Type B pancreatic cell (in vitro differentiated cells): Measurements from ENCODE around the gene SERAC1. TPM values are rescaled to one million over a fixed set of nuclear protein-coding genes. Genes with fewer than 3 reads are reported as not detected.

Experiments
- DNase-seq: peaks from one replicate; pipeline ENCODE4 v3.0.0; 2021; ENCODE audit warnings: mixed read lengths; ENCODE audit not compliant: unreplicated experiment; ENCODE audit errors: extremely low spot score
- H3K27ac Mint-ChIP-seq: 2 replicates; pipeline ENCODE4 v1.8.0; 2021; ENCODE audit warnings: mild to moderate bottlenecking, mixed read lengths
- H3K27me3 Mint-ChIP-seq: 2 replicates; pipeline ENCODE4 v1.8.0; 2021; ENCODE audit warnings: mixed read lengths
- H3K36me3 Mint-ChIP-seq: 2 replicates; pipeline ENCODE4 v1.8.0; 2021; ENCODE audit warnings: mixed read lengths
- H3K4me1 Mint-ChIP-seq: one replicate; pipeline ENCODE4 v1.8.0; 2021; ENCODE audit warnings: mixed read lengths; ENCODE audit not compliant: unreplicated experiment
- H3K4me3 Mint-ChIP-seq: 2 replicates; pipeline ENCODE4 v1.8.0; 2021; ENCODE audit warnings: mild to moderate bottlenecking, mixed read lengths
- H3K9me3 Mint-ChIP-seq: 2 replicates; pipeline ENCODE4 v1.8.0; 2021; ENCODE audit warnings: mixed read lengths
- CTCF ChIP-seq: fragments of 200-600 bp; sonication (generic); conservative IDR thresholded peaks from 2 replicates; pipeline ENCODE4 v1.5.0; 2021; ENCODE audit warnings: antibody characterized with exemption, mild to moderate bottlenecking
- total RNA-seq: library from RNA; stranded (reverse); gene quantifications from 2 replicates; pipeline ENCODE4 v1.2.1, GENCODE V29; 2021; ENCODE audit warnings: low replicate concordance

The SERAC1 gene
- total RNA-seq, 1 donor from 2014 or later: 11.2 TPM

GRCh38 chr6:158067436-158068015 is 100.5 kb downstream of the SERAC1 start:
- H3K4me1 Mint-ChIP-seq: peaks cover 18% of the 10 kb centered on the region
- no peak overlapping the region for H3K27ac Mint-ChIP-seq
- H3K27me3 Mint-ChIP-seq: no peaks in the 10 kb centered on the region
- no peak overlapping the region for H3K4me3 Mint-ChIP-seq
- DNase-seq: no peak
- TF ChIP-seq CTCF: no peak
- H3K36me3 Mint-ChIP-seq: peaks cover 11% of the 10 kb centered on the region
- no peaks in the 10 kb centered on the region for H3K9me3 Mint-ChIP-seq

GRCh38 chr6:158066136-158066781 is 101.8 kb downstream of the SERAC1 start:
- H3K4me3 Mint-ChIP-seq: no peak overlapping the region
- TF ChIP-seq CTCF: no peak

GRCh38 chr6:158064725-158065251 is 103.3 kb downstream of the SERAC1 start:
- H3K9me3 Mint-ChIP-seq: no peaks in the 10 kb centered on the region
- TF ChIP-seq CTCF: no peak

More at GRCh38 chr6:158066136-158066781, 101.8 kb downstream of the SERAC1 start:
- DNase-seq: no peak
- Mint-ChIP-seq H3K27ac (no peak overlapping the region), H3K36me3 (peaks cover 8% of the 10 kb centered on the region), H3K27me3 (no peaks in the 10 kb centered on the region), H3K9me3 (no peaks in the 10 kb centered on the region), H3K4me1 (peaks cover 12% of the 10 kb centered on the region)

GRCh38 chr6:158063736-158064135 is 104.3 kb downstream of the SERAC1 start:
- no peak overlapping the region for H3K27ac Mint-ChIP-seq
- peaks cover 8% of the 10 kb centered on the region for H3K36me3 Mint-ChIP-seq
- no peak overlapping the region for H3K4me3 Mint-ChIP-seq
- H3K27me3 Mint-ChIP-seq: no peaks in the 10 kb centered on the region
- H3K4me1 Mint-ChIP-seq: peaks cover 10% of the 10 kb centered on the region
- DNase-seq: no peak
- no peaks in the 10 kb centered on the region for H3K9me3 Mint-ChIP-seq
- no peak for TF ChIP-seq CTCF

More at GRCh38 chr6:158064725-158065251, 103.3 kb downstream of the SERAC1 start:
- peaks cover 18% of the 10 kb centered on the region for H3K4me1 Mint-ChIP-seq
- H3K27me3 Mint-ChIP-seq: no peaks in the 10 kb centered on the region
- no peak overlapping the region for H3K4me3 Mint-ChIP-seq
- H3K36me3 Mint-ChIP-seq: peaks cover 8% of the 10 kb centered on the region
- H3K27ac Mint-ChIP-seq: no peak overlapping the region
- no peak for DNase-seq

- Mint-ChIP-seq H3K4me3 (no peak overlapping the region), H3K9me3 (no peaks in the 10 kb centered on the region), H3K36me3 (peaks cover 5% of the 10 kb centered on the region), H3K4me1 (peaks cover 6% of the 10 kb centered on the region), H3K27me3 (no peaks in the 10 kb centered on the region), H3K27ac (no peak overlapping the region)
- TF ChIP-seq CTCF: no peak
- DNase-seq: no peak
Measured at GRCh38 chr6:158061709-158062461, 106.2 kb downstream of the SERAC1 start.
